ENCODE results near the gene G3BP1. TPM values are rescaled to one million over a fixed set of nuclear protein-coding genes. Genes with fewer than 3 reads are reported as not detected.
A peak's percentile ranks its signal among the peaks of the same experiment; 100 is the strongest.

G3BP1 gene
- total and polyA plus RNA-seq, 2 of the 13 experiments (the other 11 are each of a cell fraction or from before 2014, with no cell fraction given), result 36.7 to 320 TPM

DNA sequence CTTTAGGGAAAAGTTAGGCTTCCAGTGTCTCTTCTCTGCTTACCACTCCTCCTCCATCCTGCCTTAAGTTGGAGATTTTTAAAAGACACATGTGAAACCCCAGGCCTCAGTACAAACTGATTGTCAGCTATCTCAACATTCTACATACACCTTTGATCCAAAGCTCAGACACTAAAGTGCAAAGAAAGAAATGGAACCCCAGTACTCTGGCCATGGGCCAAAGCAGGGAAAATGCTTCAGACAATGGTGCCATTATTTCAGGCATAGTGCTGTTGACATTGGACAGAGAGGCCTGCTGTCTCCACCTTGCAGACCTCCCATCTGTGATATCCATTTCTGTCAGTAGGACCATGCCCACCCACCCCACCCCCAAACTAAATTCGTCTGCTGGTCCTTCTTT, 49.1 kb downstream of the G3BP1 start (continued):
- TF ChIP-seq NONO (IDR thresholded peaks at IDR 0.05) (no peak), NONO (CRISPR knock-in tag; conservative IDR thresholded peaks at IDR 0.05) (0 out of 2 replicates have a peak, but pooled peaks have one; percentile 51), HNRNPK (IDR thresholded peaks at IDR 0.05; ENCODE audit: low read depth, low read length, poor library complexity, severe bottlenecking) (no peak), TRIM24 (CRISPR knock-in tag; IDR thresholded peaks at IDR 0.05) (no peak), SALL1 (CRISPR knock-in tag; IDR thresholded peaks at IDR 0.05) (peak; percentile 76), TCF12 (IDR thresholded peaks at IDR 0.05) (no peak), TCF12 (CRISPR knock-in tag; IDR thresholded peaks at IDR 0.05) (peak; percentile 64; the same call in 1 of the 2 replicates), NFIC (IDR thresholded peaks at IDR 0.05; ENCODE audit: low read length) (peak; percentile 90), ZFY (CRISPR knock-in tag; IDR thresholded peaks at IDR 0.05) (peak; percentile 40; the same call in 1 of the 2 replicates), SCMH1 (CRISPR knock-in tag; IDR thresholded peaks at IDR 0.05; ENCODE audit: borderline replicate concordance) (no peak), KDM4B (CRISPR knock-in tag; IDR thresholded peaks at IDR 0.05) (no peak), ZNF17 (CRISPR knock-in tag; IDR thresholded peaks at IDR 0.05) (no peak), EHMT2 (IDR thresholded peaks at IDR 0.05; ENCODE audit: borderline replicate concordance, low read depth, low read length) (peak; percentile 83; the same call in 1 of the 2 replicates)
- TF ChIP-seq, protein P1, sequence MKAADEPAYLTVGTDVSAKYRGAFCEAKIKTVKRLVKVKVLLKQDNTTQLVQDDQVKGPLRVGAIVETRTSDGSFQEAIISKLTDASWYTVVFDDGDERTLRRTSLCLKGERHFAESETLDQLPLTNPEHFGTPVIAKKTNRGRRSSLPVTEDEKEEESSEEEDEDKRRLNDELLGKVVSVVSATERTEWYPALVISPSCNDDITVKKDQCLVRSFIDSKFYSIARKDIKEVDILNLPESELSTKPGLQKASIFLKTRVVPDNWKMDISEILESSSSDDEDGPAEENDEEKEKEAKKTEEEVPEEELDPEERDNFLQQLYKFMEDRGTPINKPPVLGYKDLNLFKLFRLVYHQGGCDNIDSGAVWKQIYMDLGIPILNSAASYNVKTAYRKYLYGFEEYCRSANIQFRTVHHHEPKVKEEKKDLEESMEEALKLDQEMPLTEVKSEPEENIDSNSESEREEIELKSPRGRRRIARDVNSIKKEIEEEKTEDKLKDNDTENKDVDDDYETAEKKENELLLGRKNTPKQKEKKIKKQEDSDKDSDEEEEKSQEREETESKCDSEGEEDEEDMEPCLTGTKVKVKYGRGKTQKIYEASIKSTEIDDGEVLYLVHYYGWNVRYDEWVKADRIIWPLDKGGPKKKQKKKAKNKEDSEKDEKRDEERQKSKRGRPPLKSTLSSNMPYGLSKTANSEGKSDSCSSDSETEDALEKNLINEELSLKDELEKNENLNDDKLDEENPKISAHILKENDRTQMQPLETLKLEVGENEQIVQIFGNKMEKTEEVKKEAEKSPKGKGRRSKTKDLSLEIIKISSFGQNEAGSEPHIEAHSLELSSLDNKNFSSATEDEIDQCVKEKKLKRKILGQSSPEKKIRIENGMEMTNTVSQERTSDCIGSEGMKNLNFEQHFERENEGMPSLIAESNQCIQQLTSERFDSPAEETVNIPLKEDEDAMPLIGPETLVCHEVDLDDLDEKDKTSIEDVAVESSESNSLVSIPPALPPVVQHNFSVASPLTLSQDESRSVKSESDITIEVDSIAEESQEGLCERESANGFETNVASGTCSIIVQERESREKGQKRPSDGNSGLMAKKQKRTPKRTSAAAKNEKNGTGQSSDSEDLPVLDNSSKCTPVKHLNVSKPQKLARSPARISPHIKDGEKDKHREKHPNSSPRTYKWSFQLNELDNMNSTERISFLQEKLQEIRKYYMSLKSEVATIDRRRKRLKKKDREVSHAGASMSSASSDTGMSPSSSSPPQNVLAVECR (CRISPR knock-in tag; IDR thresholded peaks at IDR 0.05; ENCODE audit: borderline replicate concordance), result peak; percentile 33; the same call in 1 of the 2 replicates
- TF ChIP-seq, protein P2, sequence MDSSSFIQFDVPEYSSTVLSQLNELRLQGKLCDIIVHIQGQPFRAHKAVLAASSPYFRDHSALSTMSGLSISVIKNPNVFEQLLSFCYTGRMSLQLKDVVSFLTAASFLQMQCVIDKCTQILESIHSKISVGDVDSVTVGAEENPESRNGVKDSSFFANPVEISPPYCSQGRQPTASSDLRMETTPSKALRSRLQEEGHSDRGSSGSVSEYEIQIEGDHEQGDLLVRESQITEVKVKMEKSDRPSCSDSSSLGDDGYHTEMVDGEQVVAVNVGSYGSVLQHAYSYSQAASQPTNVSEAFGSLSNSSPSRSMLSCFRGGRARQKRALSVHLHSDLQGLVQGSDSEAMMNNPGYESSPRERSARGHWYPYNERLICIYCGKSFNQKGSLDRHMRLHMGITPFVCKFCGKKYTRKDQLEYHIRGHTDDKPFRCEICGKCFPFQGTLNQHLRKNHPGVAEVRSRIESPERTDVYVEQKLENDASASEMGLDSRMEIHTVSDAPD (CRISPR knock-in tag; IDR thresholded peaks at IDR 0.05), result 0 out of 2 replicates have a peak, but pooled peaks have one; percentile 14
- TF ChIP-seq, protein P3, sequence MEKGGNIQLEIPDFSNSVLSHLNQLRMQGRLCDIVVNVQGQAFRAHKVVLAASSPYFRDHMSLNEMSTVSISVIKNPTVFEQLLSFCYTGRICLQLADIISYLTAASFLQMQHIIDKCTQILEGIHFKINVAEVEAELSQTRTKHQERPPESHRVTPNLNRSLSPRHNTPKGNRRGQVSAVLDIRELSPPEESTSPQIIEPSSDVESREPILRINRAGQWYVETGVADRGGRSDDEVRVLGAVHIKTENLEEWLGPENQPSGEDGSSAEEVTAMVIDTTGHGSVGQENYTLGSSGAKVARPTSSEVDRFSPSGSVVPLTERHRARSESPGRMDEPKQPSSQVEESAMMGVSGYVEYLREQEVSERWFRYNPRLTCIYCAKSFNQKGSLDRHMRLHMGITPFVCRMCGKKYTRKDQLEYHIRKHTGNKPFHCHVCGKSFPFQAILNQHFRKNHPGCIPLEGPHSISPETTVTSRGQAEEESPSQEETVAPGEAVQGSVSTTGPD (CRISPR knock-in tag; IDR thresholded peaks at IDR 0.05), result 0 out of 2 replicates have a peak, but pooled peaks have one; percentile 33
- TF ChIP-seq, protein P4, sequence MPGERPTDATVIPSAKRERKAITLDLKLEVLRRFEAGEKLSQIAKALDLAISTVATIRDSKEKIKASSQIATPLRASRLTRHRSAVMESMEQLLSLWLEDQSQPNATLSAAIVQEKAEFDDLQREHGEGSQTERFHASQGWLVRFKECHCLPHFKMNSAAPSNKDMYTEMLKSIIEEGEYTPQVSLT (CRISPR knock-in tag; IDR thresholded peaks at IDR 0.05; ENCODE audit: borderline replicate concordance, low read depth), result no peak
- TF ChIP-seq, protein P5, sequence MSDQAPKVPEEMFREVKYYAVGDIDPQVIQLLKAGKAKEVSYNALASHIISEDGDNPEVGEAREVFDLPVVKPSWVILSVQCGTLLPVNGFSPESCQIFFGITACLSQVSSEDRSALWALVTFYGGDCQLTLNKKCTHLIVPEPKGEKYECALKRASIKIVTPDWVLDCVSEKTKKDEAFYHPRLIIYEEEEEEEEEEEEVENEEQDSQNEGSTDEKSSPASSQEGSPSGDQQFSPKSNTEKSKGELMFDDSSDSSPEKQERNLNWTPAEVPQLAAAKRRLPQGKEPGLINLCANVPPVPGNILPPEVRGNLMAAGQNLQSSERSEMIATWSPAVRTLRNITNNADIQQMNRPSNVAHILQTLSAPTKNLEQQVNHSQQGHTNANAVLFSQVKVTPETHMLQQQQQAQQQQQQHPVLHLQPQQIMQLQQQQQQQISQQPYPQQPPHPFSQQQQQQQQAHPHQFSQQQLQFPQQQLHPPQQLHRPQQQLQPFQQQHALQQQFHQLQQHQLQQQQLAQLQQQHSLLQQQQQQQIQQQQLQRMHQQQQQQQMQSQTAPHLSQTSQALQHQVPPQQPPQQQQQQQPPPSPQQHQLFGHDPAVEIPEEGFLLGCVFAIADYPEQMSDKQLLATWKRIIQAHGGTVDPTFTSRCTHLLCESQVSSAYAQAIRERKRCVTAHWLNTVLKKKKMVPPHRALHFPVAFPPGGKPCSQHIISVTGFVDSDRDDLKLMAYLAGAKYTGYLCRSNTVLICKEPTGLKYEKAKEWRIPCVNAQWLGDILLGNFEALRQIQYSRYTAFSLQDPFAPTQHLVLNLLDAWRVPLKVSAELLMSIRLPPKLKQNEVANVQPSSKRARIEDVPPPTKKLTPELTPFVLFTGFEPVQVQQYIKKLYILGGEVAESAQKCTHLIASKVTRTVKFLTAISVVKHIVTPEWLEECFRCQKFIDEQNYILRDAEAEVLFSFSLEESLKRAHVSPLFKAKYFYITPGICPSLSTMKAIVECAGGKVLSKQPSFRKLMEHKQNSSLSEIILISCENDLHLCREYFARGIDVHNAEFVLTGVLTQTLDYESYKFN (CRISPR knock-in tag; conservative IDR thresholded peaks at IDR 0.05), result peak; percentile 88

All from HepG2 (cell line).